HG03097 (cell line): ENCODE data around the gene CRLF3.
"Not testable (repeated sequence)": the region's sequence is repeated elsewhere in the genome, so short reads cannot be mapped to it uniquely, and the experiment has no call there.

Experiments
- ATAC-seq: cut with Tn5 transposase; IDR thresholded peaks from one replicate; pipeline ENCODE4 v1.9.1; 2021; ENCODE audit not compliant: unreplicated experiment, low FRiP score

CRLF3 gene

DNA sequence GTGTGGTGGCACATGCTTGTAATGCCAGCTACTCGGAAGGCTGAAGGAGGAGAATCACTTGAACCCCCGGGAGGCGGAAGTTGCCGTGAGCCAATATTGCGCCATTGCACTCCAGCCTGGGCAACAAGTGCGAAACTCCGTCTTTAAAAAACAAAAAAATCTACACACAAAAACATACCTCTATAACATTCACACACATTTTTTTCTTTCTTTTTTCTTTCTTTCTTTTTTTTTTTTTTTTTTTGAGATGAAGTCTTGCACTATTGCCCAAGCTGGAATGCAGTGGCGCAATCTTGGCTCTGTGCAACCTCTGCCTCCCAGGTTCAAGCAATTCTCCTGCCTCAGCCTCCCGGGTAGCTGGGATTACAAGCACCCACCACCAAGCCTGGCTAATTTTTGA is 9.6 kb downstream of the CRLF3 start:
- not testable (repeated sequence) for ATAC-seq

DNA sequence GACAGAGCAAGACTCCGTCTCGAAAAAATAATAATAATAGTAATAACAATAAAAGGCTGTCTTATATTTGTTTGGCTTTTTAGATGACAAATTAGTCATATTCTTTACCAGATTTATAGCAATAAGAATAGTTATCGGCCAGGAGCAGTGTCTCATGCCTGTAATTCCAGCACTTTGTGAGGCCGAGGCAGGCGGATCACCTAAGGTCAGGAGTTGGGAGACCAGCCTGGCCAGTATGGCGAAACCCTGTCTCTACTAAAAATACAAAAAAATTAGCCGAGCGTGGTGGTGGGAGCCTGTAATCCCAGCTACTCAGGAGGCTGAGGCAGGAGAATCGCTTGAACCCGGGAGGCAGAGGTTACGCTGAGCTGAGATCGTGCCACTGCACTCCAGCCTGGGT is 10.3 kb downstream of the CRLF3 start:
- not testable (repeated sequence) for ATAC-seq

DNA sequence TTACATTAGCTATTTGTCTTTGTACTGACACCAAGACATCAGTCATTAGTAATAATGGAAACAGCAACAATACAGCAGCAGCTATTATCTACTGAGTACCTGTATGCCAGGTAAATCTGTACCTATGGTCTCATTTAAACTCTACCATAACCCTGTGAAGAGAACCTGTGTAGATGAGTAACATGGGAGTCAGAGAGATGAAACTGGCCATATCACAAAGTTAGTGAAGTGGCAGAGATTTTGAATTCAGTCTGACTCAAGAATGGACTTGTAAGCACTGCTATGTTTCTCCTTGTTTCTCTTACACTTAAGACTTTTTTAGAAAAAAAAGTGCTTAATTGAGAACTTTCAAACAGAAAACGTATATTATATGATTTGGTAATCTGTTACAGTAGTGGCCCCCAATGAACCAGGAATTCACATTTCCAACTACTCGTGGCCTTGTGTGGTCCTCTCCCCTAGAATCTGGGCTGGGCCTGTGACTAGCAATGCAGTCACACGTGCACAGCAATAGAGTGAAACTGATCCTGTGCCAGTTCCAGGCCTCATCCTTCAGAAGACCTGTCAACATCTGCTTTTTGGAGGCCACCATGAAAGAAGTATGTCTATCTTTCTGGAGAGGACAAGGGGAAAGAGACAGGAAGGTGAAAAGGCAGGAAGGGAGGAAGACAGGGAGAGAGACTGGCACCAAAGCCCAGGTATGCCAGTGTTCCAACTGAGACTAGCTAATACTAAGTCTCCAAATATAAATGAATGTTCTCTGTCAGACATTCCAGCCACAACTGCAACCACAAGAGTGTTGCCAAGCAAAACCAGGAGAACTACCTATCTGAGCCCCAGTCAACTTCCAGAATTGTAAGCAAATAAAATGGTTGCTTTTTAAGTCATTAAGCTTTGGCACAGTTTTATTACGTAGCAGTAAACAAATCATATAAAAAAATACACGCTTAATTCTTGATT is 12.0 kb downstream of the CRLF3 start:
- no peak for ATAC-seq

DNA sequence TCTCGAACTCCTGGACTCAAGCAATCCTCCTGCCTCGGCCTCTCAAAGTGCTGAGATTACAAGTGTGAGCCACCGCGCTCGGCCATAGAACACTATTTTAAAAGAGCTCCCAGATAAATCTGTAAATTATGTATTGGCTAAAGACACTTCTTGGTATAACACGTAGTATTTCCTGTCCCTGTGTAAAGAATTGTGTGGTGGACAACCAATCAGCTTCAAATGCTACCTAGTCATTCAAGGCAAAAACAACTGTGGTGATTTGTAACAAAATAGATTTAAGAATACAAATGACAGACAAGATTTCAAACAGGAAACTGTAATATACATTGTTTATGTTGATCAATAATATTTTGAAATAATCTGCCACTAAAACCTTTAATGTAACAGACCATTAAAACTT is 14.6 kb downstream of the CRLF3 start:
- ATAC-seq = no peak

DNA sequence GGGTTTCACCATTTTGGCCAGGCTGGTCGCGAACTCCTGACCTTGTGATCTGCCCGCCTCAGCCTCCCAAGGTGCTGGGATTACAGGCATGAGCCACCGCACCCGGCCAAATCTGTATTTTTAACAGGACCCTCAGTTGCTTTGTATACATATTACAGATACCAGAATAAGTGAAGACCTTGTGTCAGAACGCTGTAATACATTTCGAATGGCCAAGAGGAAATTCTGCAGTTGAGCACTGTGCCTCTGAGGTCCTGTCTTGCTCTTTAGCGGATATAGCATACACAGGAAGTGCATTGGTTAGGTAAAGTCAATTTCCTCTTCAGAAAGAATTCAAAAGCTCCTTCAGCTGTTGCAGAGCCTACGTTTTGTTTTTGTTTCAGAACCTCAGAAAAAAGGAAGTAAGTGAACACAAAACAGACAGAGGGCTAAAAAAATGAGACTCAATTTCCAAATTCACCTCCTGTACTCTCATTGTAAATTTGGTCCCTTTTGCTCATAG is 15.7 kb downstream of the CRLF3 start:
- ATAC-seq = peak; percentile 85

DNA sequence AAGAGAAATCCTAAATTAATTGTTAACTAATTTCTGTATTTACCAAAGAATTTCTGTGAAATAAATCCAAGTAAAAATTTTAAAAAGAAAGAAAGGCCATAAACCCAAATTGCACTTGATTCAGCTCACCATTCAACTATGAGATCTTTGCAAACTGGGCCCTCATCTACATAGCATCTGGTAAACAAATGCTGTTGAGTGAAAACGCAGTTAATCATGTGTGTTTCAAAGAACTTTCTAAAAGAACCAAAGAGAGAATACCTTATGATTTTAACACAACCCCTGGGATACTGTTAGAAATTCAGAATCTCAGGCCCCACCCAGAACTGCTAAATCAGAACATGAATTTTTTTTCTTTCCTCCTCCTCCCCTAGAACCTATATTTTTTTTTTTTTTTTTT is 16.6 kb downstream of the CRLF3 start:
- no peak for ATAC-seq

DNA sequence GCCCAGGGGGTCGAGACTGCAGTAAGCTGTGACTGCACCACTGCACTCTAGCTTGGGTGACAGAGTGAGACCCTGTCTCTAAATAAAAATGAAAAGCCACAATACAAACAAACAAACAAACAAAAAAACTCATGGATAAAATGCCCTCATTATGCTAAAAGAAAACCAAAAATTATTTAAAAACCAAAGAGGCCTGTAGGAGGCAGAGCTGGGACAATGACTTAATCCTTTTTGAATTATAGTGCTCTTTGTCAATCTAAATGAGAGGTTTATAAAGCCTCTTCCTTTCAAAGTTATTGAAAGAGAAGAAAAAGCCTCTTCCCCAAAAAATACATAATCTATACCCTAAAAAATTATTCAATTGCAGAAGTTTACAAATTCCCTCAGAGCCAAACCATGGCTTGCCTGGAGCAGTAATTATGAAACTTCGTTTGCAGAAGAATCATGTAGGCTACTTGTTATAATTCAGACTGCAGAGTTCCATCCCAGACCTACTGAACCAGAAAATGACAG is 18.5 kb downstream of the CRLF3 start:
- no peak for ATAC-seq

DNA sequence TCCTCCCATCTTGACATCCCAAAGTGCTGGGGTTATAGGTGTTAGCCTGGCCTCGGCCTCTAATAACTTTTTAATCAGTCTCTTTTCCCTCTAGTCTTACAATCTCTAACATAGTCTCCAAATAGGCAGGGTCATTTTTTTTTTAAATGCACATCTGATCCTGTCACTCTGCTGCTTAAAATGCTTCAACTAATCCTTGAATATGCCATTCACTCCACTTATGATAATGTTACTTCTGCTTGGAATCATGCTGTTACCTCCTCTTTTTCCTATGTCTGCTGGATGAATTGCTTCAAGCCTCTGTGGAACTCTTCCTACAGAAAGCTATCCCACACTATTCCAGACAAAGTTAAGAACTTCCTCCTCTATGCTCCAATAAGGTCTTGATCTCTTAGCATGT is 22.8 kb downstream of the CRLF3 start:
- ATAC-seq = no peak

DNA sequence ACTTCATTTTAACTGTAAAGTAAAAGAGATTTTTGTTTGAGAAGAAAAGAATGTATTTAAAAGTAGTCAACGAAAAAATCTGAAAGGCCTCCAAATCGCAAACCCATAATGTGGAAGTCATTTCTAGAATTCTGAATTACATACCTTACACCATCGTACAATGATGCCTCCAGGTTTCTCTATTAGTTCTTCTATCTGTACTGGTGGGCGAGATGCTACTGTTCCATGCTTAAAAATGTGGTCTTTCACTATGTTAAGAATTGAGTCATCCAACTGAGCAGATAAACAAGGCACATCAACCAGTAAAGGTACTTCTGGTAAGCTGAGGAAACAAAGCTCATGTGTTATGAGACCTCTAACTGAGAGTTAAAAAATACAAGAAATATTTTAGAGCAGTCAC is 28.5 kb downstream of the CRLF3 start:
- ATAC-seq = no peak

DNA sequence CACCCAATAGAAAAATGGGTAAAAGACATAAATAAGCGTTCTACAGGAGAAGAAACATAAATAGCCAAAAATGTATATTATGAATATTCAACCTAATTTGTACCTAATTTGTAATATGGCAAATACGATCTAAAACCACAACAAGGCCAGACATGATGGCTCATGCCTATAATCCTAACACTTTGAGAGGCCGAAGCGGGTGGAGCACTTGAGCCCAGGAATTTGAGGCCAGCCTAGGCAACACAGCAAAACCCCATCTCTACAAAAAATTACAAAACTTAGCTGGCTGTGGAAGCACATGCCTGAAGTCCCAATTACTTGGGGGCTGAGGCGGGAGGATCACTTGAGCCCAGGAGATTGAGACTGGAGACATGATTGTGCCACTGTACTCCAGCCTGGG is 30.1 kb downstream of the CRLF3 start:
- no peak for ATAC-seq

DNA sequence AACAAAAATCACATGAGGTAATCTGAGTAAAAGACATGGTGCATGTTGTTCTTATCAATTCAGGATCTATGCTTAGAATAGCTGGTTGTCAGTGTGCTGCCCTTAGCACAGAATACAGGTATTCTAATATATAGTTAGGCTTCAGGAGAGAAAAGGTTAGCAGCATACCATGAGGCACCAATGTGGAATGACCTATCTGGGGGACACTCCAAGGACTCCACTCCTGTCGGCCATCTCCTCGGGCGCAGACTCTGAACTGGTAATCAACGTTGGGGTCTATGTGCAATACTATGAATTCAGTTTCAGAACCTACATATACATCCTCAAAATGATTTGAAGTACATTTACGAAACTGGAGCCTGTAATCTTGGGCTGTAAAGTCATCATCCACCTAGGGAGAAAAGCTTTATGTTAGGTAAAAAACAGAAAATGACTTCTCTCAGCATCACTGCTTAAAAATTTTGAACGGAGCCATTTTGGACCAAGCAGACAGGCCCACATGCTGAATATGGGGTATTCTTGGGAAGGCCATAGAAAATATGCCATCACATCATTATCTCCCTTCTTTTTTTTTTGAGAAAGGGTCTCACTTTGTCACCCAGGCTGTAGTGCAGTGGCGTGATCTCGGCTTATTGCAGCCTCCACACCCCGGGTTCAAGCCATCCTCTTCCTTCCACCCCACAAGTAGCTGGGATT is 31.1 kb downstream of the CRLF3 start:
- no peak for ATAC-seq

DNA sequence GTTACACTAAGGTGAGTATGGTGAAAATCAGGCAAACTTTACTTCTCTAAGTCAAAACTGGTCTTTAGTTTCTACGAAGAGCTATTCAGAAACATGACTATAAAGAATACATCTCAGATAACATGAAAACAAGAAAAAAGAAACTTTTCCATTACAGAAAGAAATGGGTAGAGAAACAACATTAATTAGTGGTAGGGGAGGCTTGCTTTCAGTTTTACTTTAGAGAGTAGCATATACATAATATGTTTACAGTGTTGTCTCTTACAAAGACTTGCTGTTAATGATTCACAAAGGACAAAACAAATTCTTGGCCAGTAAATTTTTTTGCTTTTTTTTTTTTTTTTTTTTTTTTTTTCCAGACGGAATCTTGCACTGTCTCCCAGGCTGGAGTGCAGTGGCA is 34.2 kb downstream of the CRLF3 start:
- peak; percentile 54 for ATAC-seq

DNA sequence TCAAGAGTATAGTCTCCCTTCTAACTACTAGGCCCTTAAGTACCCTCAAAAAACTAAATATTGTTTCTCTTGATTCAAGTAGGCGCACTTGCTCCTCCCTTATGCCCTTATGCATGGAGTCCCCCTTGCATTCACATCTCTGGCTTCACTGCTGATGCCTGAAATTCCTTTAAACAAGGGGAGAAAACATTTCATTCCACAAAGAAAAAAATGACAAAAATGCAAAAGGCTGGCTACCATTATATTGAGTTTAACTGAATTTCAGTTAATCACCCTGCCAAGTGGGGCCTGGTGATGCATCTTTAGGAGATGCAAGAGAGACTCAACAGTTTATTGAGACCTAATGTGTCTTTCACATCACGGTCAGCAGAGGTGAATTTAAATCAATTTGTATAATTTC is 35.6 kb downstream of the CRLF3 start:
- ATAC-seq = no peak

DNA sequence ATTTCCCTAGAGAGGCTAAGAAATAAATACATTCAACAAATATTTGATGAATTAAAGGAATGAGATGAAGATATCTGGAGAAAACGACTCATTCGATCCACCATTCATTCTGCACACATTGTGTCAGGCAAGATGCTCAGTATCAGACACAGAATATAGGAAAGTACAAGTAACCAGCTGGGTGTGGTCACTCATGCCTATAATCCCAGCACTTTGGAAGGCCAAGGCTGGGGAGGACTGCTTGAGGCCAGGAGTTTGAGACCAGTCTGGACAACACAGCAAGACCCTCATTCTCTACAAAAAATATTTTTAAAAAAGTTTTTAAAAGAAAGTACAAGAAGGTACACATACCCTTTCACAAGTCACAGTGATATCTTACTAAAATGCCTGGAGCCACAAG is 42.3 kb downstream of the CRLF3 start:
- ATAC-seq = no peak

DNA sequence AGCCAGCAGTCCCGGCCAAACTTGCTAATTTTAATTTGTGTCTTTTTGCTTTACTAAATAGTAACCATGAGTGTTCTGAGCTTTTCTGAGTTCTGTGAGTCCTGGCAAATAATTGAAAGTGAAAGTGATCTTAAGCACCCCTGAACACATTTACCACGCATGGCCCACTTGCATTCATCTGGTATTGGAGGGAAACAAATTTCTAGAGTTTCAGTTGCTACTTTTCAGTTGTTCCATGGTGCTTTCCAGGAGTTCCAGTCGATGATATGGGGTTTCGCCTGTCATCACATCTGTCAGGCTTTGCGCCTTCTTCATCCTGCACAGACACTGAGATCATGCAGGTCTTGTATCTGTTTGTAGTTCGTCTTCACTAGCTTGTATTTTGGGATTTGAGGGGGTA is 44.1 kb downstream of the CRLF3 start:
- peak; percentile 46 for ATAC-seq

DNA sequence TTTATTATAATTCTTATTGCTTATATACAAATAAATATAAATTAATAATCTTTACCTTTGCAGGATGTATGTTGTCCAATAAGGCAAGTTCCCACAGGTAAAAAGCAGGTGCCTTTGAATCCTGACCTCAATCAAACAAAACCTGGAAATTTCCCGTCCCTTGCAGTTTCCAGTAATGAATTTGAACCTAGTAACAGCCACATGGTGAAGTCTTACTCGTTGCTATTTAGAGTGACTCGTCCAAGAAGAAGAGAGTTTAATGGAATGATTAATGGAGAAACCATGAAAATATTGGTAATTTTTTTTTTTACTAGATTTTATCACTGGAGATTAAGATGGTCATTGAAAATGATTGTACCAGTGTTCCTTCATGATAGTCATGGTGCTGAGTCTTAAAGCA is 55.7 kb downstream of the CRLF3 start:
- ATAC-seq = not testable (repeated sequence)

DNA sequence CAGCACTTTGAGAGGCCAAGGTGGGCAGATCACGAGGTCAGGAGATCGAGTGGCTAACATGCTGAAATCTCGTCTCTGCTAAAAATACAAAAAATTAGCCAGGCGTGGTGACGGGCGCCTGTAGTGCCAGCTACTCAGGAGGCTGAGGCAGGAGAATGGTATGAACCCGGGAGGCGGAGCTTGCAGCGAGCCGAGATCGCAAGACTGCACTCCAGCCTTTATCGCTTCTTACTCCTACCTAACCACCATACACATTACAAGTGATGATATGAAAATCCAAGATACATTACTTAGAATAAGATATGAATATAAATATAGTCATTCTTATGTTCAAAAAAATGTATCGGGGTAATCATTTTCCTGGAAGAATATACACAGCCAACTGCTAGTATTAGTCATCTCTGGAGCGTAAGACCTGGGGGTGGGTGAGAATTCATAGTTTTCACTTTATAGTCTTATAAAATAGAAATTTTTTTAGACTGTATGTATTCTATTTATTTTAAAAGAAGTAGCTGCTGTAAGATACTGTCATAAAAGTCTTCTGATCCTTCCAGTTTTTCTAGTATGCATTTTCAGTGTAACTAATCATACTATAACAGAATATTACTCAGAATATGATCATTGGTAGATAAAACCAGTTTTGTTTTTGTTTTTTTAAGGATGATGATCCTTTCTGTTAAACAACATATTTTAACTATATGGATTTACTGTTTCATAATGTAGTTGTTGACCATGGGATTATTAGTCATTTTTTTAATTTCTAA is 56.7 kb downstream of the CRLF3 start:
- not testable (repeated sequence) for ATAC-seq

DNA sequence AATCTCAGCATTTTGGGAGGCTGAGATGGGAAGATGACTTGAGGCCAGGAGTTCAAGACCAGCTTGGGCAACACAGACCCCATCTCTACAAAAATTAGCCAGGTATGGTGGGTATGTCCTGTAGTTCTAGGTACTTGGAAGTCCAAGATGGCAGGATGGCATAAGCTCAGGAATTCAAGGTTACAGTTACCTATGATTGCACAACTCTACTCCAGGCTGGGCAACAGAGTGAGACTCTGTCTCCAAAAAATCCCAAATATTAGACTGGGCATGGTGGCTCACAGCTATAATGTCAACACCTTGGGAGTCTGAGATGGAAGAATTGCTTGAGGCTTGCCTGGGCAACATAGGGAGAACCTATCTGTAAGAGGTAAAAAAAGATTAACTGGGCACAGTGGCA is 63.4 kb downstream of the CRLF3 start:
- no peak for ATAC-seq

DNA sequence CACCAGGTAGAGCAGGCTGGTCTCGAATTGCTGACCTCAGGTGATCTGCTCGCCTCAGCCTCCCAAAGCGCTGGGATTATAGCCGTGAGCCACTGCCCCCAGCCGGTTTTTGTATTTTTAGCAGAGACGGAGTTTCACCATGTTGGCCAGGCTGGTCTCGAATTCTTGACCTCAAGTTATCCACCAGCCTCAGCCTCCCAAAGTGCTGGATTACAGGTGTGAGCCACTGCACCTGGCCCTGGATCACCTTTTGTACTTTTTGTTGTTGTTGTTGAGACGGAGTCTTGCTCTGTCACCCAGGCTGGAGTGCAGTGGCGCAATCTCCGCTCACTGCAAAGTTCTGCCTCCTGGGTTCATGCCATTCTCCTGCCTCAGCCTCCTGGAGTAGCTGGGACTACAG is 71.2 kb downstream of the CRLF3 start:
- not testable (repeated sequence) for ATAC-seq

DNA sequence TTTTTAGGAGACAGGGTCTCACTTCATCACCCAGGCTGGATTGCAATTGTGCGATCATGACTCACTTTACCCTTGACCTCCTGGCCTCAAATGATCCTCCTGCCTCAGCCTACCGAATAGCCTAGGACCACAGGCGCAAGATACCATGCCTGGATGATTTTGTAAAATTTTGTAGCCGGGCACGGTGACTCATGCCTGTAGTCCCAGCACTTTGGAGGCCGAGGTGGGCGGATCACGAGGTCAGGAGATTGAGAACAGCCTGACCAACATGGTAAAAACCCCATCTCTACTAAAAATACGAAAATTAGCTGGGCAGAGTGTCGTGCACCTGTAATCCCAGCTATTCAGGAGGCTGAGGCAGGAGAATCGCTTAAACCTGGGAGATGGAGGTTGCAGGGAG is 73.5 kb downstream of the CRLF3 start:
- not testable (repeated sequence) for ATAC-seq

DNA sequence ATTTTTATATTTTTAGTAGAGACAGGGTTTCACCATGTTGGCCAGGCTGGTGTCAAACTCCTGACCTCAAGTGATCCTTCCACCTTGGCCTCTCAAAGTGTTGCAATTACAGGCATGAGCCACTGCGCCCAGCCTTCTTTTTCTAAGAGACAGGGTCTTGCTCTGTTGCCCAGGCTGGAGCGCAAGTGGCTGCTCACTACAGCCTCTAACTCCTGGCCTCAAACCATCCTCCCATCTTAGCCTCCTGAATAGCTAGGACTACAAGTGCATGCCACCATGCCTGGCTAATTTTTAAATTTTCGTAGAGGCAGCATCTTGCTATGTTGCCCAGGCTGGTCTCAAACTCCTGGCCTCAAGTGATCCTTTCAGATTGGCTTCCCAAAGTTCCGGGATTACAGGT is 76.9 kb downstream of the CRLF3 start:
- ATAC-seq = not testable (repeated sequence)
